H1 (cell line): Measurements from ENCODE around the gene PHKG2. TPM values are rescaled to one million over a fixed set of nuclear protein-coding genes. Genes with fewer than 3 reads are reported as not detected.
A peak's percentile ranks its signal among the peaks of the same experiment; 100 is the strongest.

Source experiments
- BCL11A ChIP-seq, 2 experiments: IDR thresholded peaks; one replicate each; pipeline ENCODE4 v1.6.1; 2011; ENCODE audit warnings: low read depth in 2 of 2, low read length in 2 of 2, mild to moderate bottlenecking in 2 of 2
- CEBPB ChIP-seq: IDR thresholded peaks from 2 replicates; pipeline ENCODE4 v1.6.1; 2012; ENCODE audit warnings: low read depth, low read length
- EGR1 ChIP-seq: IDR thresholded peaks from 2 replicates; pipeline ENCODE4 v1.6.1; 2011; ENCODE audit warnings: low read depth, low read length, borderline replicate concordance
- GTF2F1 ChIP-seq: IDR thresholded peaks from 2 replicates; pipeline ENCODE4 v1.6.1; 2012; ENCODE audit warnings: low read depth, low read length, improper control_type of control experiment, borderline replicate concordance
- HDAC6 ChIP-seq: IDR thresholded peaks from one replicate; pipeline ENCODE4 v1.7.1; 2012; ENCODE audit warnings: low read depth, mild to moderate bottlenecking, inconsistent platforms, low read length, moderate library complexity
- KDM4A ChIP-seq: IDR thresholded peaks from one replicate; pipeline ENCODE4 v1.7.1; 2012; ENCODE audit warnings: low read depth, mild to moderate bottlenecking, moderate library complexity, low read length, inconsistent platforms; ENCODE audit not compliant: severe bottlenecking
- POU5F1 ChIP-seq: IDR thresholded peaks from 2 replicates; pipeline ENCODE4 v1.6.1; 2011; ENCODE audit warnings: low read depth, mild to moderate bottlenecking, low read length, moderate library complexity
- RBBP5 ChIP-seq: IDR thresholded peaks from 2 replicates; pipeline ENCODE4 v1.7.1; 2012; ENCODE audit warnings: low read depth, mild to moderate bottlenecking, inconsistent platforms, low read length, moderate library complexity, borderline replicate concordance
- RXRA ChIP-seq: IDR thresholded peaks from 2 replicates; pipeline ENCODE4 v1.6.1; 2011; ENCODE audit warnings: low read depth, mild to moderate bottlenecking, low read length, moderate library complexity; ENCODE audit not compliant: insufficient read depth
- SAP30 ChIP-seq: fragments of 300-600 bp; sonication (generic); IDR thresholded peaks from 2 replicates; pipeline ENCODE4 v1.7.1; 2012; ENCODE audit warnings: low read length, moderate library complexity, mild to moderate bottlenecking, inconsistent platforms; ENCODE audit not compliant: insufficient read depth, insufficient replicate concordance
- SIRT6 ChIP-seq: IDR thresholded peaks from one replicate; pipeline ENCODE4 v1.7.1; 2012; ENCODE audit warnings: low read length, inconsistent platforms
- SIX5 ChIP-seq: IDR thresholded peaks from 2 replicates; pipeline ENCODE4 v1.6.1; 2011; ENCODE audit warnings: mild to moderate bottlenecking, low read depth, low read length
- SP1 ChIP-seq: IDR thresholded peaks from 2 replicates; pipeline ENCODE4 v1.6.1; 2011; ENCODE audit warnings: low read depth, low read length
- SP2 ChIP-seq: IDR thresholded peaks from 2 replicates; pipeline ENCODE4 v1.6.1; 2012; ENCODE audit warnings: mild to moderate bottlenecking, low read length, inconsistent platforms
- SP4 ChIP-seq: IDR thresholded peaks from 2 replicates; pipeline ENCODE4 v1.6.1; 2012; ENCODE audit warnings: low read length, inconsistent platforms
- TAF1 ChIP-seq: IDR thresholded peaks from 2 replicates; pipeline ENCODE4 v1.6.1; 2011; ENCODE audit warnings: mild to moderate bottlenecking, low read depth, low read length
- TAF7 ChIP-seq: optimal IDR thresholded peaks from 2 replicates; pipeline ENCODE3; 2011; ENCODE audit warnings: low read depth, mild to moderate bottlenecking, inconsistent platforms, low read length, moderate library complexity, borderline replicate concordance
- TCF12 ChIP-seq: IDR thresholded peaks from 2 replicates; pipeline ENCODE4 v1.6.1; 2011; ENCODE audit warnings: low read depth, mild to moderate bottlenecking, low read length
- YY1 ChIP-seq: IDR thresholded peaks from 2 replicates; pipeline ENCODE4 v1.6.1; 2011; ENCODE audit warnings: low read depth, mild to moderate bottlenecking, low read length
- polyA plus RNA-seq, 7 experiments: library from polyadenylated mRNA; depleted of rRNA in 3 of 7; stranded (reverse) in 5 of 7; unstranded in 2 of 7; fragments of >200 nt in 5 of 7; fragments of 200-250 nt in 2 of 7; gene quantifications; 1 replicate in 5 of 7; 2 replicates in 1 of 7; 4 replicates in 1 of 7; pipeline versions ENCODE4 v1.2.1 to v1.2.3, GENCODE V29; 2011 to 2013; ENCODE audit warnings: missing spikeins in 2 of 7, mixed read lengths in 2 of 7
- total RNA-seq: library from RNA; stranded (reverse); fragmentation: NEBNext Ultra II Directional; extraction: Animal tissue kit (Norgen Biotek cat#: 25700); gene quantifications from 2 replicates; pipeline ENCODE4 v1.2.1, GENCODE V29; 2021
- TF ChIP-seq, protein P1 (sequence below): IDR thresholded peaks from 2 replicates; pipeline ENCODE4 v1.6.1; 2011; ENCODE audit warnings: low read length, improper control_type of control experiment
- TF ChIP-seq, protein P2 (sequence below): IDR thresholded peaks from 2 replicates; pipeline ENCODE4 v1.6.1; 2012; ENCODE audit warnings: inconsistent platforms
- TF ChIP-seq, protein P3 (sequence below): IDR thresholded peaks from 2 replicates; pipeline ENCODE4 v1.6.1; 2012; ENCODE audit warnings: low read length, inconsistent platforms

The PHKG2 gene
- total and polyA plus RNA-seq, 2 of the 8 experiments (the other 6 are each of a cell fraction or from before 2014, with no cell fraction given) = 36.0 to 53.4 TPM

DNA sequence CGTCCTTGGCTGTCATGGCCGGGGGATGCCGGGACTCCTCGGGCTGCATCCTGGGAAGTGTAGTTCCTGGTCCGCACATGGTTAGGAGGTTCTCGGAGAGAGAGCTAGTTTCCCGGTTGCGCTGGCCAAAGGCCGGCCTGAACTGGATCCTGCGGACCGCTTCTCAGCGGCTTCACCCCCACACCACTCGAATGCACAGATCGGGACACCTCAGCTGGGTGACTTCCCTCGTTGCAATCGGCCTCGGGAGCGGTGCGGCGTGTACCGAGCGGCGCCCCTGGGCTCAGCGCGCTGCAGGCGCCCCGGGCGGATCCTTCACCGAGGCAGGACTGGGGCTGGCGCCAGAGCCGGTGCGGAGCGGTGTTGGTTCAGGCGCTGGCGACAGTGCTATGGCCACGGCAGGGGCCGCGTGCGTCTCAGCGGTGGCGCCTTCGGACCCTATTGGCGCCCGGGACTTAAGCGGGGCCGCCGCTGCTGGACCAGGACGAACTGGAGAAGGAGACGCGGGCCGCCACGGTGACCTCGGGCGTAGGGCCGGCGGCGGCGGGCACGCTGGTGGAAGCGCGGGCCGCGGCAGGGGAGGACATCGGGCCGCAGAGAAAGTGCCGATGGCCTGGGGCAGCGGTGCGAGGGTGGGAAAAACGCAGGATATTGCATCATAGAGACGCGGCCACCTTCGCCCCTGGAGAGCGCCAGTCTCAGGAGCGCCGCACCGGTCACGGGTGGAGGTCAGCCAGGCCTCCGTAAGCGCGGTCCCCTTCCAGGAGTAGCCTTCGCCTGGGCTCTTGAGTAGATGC, 27.4 kb downstream of the PHKG2 start (continued):
- TF ChIP-seq KDM4A (peak; percentile 71), SAP30 (no peak), YY1 (peak; percentile 91), SP1 (no peak), RBBP5 (no peak), RXRA (no peak), POU5F1 (no peak), TAF1 (peak; percentile 82), SIRT6 (no peak), TCF12 (no peak), SP2 (no peak), BCL11A (IDR thresholded peaks at IDR 0.05; ENCODE audit: low read depth in 2 of 2, low read length in 2 of 2) (no peak), HDAC6 (no peak), GTF2F1 (no peak), TAF7 (peak; percentile 75), SIX5 (peak; percentile 85), EGR1 (no peak), CEBPB (peak; percentile 81), SP4 (peak; percentile 89)
- TF ChIP-seq, protein P1, sequence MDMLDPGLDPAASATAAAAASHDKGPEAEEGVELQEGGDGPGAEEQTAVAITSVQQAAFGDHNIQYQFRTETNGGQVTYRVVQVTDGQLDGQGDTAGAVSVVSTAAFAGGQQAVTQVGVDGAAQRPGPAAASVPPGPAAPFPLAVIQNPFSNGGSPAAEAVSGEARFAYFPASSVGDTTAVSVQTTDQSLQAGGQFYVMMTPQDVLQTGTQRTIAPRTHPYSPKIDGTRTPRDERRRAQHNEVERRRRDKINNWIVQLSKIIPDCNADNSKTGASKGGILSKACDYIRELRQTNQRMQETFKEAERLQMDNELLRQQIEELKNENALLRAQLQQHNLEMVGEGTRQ = no peak; the same call in 1 of the 2 replicates
- TF ChIP-seq, protein P2, sequence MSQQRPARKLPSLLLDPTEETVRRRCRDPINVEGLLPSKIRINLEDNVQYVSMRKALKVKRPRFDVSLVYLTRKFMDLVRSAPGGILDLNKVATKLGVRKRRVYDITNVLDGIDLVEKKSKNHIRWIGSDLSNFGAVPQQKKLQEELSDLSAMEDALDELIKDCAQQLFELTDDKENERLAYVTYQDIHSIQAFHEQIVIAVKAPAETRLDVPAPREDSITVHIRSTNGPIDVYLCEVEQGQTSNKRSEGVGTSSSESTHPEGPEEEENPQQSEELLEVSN = peak; percentile 72
- TF ChIP-seq, protein P3, sequence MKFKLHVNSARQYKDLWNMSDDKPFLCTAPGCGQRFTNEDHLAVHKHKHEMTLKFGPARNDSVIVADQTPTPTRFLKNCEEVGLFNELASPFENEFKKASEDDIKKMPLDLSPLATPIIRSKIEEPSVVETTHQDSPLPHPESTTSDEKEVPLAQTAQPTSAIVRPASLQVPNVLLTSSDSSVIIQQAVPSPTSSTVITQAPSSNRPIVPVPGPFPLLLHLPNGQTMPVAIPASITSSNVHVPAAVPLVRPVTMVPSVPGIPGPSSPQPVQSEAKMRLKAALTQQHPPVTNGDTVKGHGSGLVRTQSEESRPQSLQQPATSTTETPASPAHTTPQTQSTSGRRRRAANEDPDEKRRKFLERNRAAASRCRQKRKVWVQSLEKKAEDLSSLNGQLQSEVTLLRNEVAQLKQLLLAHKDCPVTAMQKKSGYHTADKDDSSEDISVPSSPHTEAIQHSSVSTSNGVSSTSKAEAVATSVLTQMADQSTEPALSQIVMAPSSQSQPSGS = no peak; the same call in 1 of the 2 replicates
